Gastrocnemius medialis (tissue), 4 donors: Measurements from ENCODE around the gene SLC40A1. TPM values are rescaled to one million over a fixed set of nuclear protein-coding genes. Genes with fewer than 3 reads are reported as not detected.

Experiments
- ATAC-seq, 2 donors: fragments of 150-250 bp; one replicate each; pipeline ENCODE4 v1.9.1; 2016
- DNase-seq, 2 donors: peaks; one replicate each; pipeline ENCODE4 v3.0.0-alpha.2; 2019
- H3K27ac ChIP-seq, 4 donors: fragments of 200-600 bp; sonication (generic); 1 replicate in 1 of 4; 2 replicates in 3 of 4; pipeline ENCODE4 v1.5.1; 2016 to 2018; ENCODE audit warnings: mild to moderate bottlenecking in 2 of 4, moderate library complexity in 1 of 4
- H3K27me3 ChIP-seq, 3 donors: fragments of 200-600 bp; sonication (generic) in 2 of 3; 1 replicate in 1 of 3; 2 replicates in 2 of 3; pipeline versions ENCODE4 v1.5.1 to v1.6.0; 2016 to 2019; ENCODE audit warnings: mild to moderate bottlenecking in 1 of 3, moderate library complexity in 1 of 3
- H3K36me3 ChIP-seq, 2 donors: fragments of 200-600 bp; sonication (generic) in 1 of 2; one replicate each; pipeline ENCODE4 v1.5.1; 2017 to 2018
- H3K4me1 ChIP-seq, 2 donors: fragments of 200-600 bp; sonication (generic) in 1 of 2; one replicate each; pipeline ENCODE4 v1.5.1; 2016 to 2017; ENCODE audit warnings: mild to moderate bottlenecking in 2 of 2
- H3K4me3 ChIP-seq, 4 donors: fragments of 200-600 bp; sonication (generic) in 3 of 4; 1 replicate in 1 of 4; 2 replicates in 3 of 4; pipeline ENCODE4 v1.5.1; 2016 to 2019; ENCODE audit warnings: mild to moderate bottlenecking in 2 of 4
- H3K9me3 ChIP-seq, 3 donors: fragments of 200-600 bp; sonication (generic) in 2 of 3; 1 replicate in 1 of 3; 2 replicates in 2 of 3; pipeline ENCODE4 v1.5.1; 2016 to 2019
- POLR2A ChIP-seq, 2 donors: fragments of 450-650 bp; IDR thresholded peaks; one replicate each; pipeline ENCODE4 v1.6.1; 2017; ENCODE audit warnings: antibody characterized with exemption in 2 of 2, mild to moderate bottlenecking in 2 of 2, moderate library complexity in 2 of 2
- in situ Hi-C, 4 donors: fragments of 200-750 bp; cut with MboI; loops; one replicate each; pipeline versions ENCODE4 v1.15.0 to v1.8.0; 2017; ENCODE audit warnings: low sequenced_read_pairs in 4 of 4
- intact Hi-C: fragments of 100-400 bp; cut with DNase I; formaldehyde crosslinking; loops from one replicate; pipeline ENCODE4 v1.15.1; 2023; ENCODE audit warnings: low total_unique reads
- total RNA-seq, 4 donors: library from RNA; depleted of rRNA; stranded (reverse); fragments of >200 nt; gene quantifications; one replicate each; pipeline versions ENCODE4 v1.1.0 to v1.2.3, GENCODE V29; 2016
- TF ChIP-seq, protein P1 (sequence below), 5 experiments: fragments of 450-650 bp in 3 of 5; fragments of 200-600 bp in 2 of 5; sonication (generic) in 2 of 5; IDR thresholded peaks in 4 of 5; conservative IDR thresholded peaks in 1 of 5; 1 replicate in 4 of 5; 2 replicates in 1 of 5; pipeline ENCODE4 v1.5.1; 2016 to 2019; ENCODE audit warnings: antibody characterized with exemption in 5 of 5, mild to moderate bottlenecking in 3 of 5, moderate library complexity in 3 of 5

SLC40A1 gene
- total RNA-seq, 4 donors from 2014 or later, result 24.8 to 81.8 (median 37.4) TPM

DNA sequence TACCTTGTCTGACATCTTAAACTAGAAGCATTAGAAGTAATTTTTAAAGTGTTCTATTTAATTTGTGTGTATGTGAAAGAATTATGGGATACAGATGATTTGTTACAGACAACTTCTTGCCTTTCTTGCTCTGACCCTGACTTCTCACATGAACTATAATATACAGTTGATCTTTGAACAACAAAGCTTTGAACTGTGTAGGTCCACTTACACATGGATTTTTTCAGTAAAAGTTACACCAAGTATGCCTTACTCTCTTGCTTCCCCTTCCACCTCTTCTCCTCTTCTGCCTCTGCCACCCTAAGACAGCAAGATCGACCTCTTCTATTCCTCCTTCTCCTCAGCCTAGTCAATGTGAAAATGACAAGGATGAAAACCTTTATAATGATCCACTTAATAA, 42.2 kb downstream of the SLC40A1 start:
- H3K27ac ChIP-seq, result no peak overlapping the region
- ATAC-seq (no peak), DNase-seq (no peak)
- intact Hi-C loops, result no loop called here
- in situ Hi-C loops, result no loop called here
- no peaks in the 10 kb centered on the region for H3K27me3 ChIP-seq
- no peak for TF ChIP-seq POLR2A (IDR thresholded peaks at IDR 0.05)
- TF ChIP-seq, protein P1, sequence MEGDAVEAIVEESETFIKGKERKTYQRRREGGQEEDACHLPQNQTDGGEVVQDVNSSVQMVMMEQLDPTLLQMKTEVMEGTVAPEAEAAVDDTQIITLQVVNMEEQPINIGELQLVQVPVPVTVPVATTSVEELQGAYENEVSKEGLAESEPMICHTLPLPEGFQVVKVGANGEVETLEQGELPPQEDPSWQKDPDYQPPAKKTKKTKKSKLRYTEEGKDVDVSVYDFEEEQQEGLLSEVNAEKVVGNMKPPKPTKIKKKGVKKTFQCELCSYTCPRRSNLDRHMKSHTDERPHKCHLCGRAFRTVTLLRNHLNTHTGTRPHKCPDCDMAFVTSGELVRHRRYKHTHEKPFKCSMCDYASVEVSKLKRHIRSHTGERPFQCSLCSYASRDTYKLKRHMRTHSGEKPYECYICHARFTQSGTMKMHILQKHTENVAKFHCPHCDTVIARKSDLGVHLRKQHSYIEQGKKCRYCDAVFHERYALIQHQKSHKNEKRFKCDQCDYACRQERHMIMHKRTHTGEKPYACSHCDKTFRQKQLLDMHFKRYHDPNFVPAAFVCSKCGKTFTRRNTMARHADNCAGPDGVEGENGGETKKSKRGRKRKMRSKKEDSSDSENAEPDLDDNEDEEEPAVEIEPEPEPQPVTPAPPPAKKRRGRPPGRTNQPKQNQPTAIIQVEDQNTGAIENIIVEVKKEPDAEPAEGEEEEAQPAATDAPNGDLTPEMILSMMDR (IDR thresholded peaks at IDR 0.05 in 4 of 5, conservative IDR thresholded peaks at IDR 0.05 in 1 of 5), result no peak
- H3K9me3 ChIP-seq, result no peaks in the 10 kb centered on the region
- no peak overlapping the region for H3K4me3 ChIP-seq
- H3K36me3 ChIP-seq, result no peaks in the 10 kb centered on the region
- H3K4me1 ChIP-seq, result peaks cover 9 to 26% of the 10 kb centered on the region in 2 donors

DNA sequence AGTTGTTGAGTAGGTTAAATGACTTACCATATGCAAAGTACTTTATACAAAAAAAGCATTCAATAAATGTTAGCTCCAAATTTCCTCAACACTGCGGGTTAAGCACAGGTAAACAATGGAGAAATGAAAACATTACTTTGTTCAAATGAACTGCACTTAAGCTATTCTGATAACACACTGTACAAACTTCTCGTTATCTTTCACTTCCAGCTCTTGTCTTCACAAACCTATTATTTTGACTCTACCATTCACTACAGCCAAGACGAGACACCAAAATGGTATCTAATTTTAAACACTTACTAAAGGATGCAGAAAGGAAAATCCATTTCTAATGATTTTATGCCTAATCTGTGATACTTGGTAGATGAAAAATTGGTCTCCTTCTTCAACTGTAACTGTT, 43.8 kb downstream of the SLC40A1 start:
- no peak for DNase-seq
- H3K27ac ChIP-seq, result no peak overlapping the region
- in situ Hi-C loops, result no loop called here
- H3K9me3 ChIP-seq, result no peaks in the 10 kb centered on the region
- no peak for ATAC-seq
- intact Hi-C loops, result no loop called here
- H3K27me3 ChIP-seq, result no peaks in the 10 kb centered on the region
- H3K36me3 ChIP-seq, result no peaks in the 10 kb centered on the region
- no peak overlapping the region for H3K4me3 ChIP-seq
- H3K4me1 ChIP-seq, result peaks cover 9 to 22% of the 10 kb centered on the region in 2 donors
- TF ChIP-seq POLR2A (IDR thresholded peaks at IDR 0.05), result no peak
- TF ChIP-seq, protein P1 (IDR thresholded peaks at IDR 0.05 in 4 of 5, conservative IDR thresholded peaks at IDR 0.05 in 1 of 5), result no peak

DNA sequence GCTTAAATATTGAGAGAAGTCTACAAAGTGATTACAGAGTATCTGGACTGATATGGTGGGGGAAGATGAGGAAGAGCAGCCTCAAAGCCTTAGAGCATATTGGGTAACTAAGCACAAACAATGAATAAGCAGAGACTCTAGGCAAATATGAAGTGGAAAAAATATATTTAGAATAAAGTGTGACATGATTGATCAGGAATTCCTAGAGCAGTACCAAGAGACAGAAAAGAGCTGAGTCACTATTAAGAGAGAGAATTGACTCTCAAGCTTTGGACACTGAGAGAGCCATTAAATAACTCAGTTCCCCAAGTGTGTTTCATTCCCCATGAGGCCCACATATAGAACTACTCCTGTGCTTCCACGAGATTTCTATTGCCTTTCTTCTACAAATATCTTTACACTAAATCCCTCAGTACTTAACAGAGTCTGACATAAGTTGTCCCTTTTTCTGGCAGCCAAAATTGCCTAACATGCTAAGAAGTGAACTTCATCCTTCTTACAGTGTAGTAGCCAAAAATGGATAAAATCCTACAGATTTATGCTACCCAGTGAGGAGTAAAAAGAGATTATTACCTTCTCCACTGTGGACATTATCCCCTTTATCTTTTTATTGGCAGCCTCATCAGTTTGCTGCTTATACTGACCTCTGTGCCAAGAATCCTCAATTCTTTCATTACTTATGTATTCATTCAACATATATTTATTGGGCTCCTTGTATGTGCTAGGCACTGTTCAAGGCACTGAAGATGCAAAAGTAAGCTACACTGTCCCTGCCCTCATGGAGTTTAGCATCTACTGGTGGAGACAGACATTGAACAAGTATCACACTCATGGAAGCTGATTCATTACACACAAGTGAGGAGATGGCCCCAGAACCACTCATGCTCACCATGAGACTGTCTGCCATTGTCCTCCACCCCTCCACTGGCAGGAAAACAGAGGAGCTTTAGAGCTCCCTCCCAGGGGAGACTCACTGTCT, 45.4 kb downstream of the SLC40A1 start:
- in situ Hi-C loops (no loop called here), intact Hi-C loops (no loop called here)
- no peak for DNase-seq
- H3K36me3 ChIP-seq, result no peaks in the 10 kb centered on the region
- peaks cover 0 to 10% of the 10 kb centered on the region in 2 donors for H3K4me1 ChIP-seq
- TF ChIP-seq, protein P1 (IDR thresholded peaks at IDR 0.05 in 4 of 5, conservative IDR thresholded peaks at IDR 0.05 in 1 of 5), result no peak
- no peak for TF ChIP-seq POLR2A (IDR thresholded peaks at IDR 0.05)
- H3K9me3 ChIP-seq, result no peaks in the 10 kb centered on the region
- peak overlapping the region in 1 of 4 donors; percentile 10 for H3K27ac ChIP-seq
- peak in 1 of 2 donors; percentile 14 for ATAC-seq
- no peaks in the 10 kb centered on the region for H3K27me3 ChIP-seq
- H3K4me3 ChIP-seq, result no peak overlapping the region

DNA sequence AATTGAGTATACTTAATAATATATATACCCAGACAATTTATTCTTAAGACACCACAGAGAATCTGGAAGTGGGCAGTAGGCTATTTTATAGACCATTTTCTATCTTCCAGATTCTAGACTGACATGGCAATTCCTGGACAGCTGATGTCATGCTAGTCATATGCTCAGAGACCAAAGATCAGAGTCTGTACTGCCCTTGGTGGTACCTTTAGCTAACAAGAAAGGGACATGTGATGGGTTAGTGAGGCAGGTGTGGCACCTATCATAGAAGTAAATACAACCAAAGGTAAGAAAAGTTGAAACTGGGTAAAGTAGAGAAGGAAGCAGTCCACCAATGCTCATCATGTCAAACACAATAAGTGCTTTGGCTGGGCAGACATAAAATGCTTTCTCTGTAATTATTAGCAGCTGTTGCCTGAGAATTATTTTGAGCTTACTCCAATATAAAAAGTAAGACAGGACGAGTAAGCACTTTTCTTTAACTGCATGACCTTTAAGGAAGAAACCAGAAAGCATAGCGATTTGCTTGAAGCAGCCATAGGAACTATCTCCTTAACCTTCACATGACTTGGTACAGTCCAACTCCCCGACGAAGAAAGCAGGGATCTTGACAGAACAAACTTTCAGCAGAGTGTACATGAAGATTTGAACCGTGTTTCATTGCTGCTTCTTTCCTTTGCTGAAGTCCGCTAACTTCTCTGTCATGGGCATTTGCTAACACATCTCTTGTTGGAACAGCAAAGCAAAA, 47.1 kb downstream of the SLC40A1 start:
- TF ChIP-seq, protein P1 (IDR thresholded peaks at IDR 0.05 in 4 of 5, conservative IDR thresholded peaks at IDR 0.05 in 1 of 5), result no peak
- TF ChIP-seq POLR2A (IDR thresholded peaks at IDR 0.05), result no peak
- in situ Hi-C loops, result no loop called here
- Histone ChIP-seq H3K4me1 (peaks cover 4 to 17% of the 10 kb centered on the region in 2 donors), H3K27ac (no peak overlapping the region), H3K27me3 (no peaks in the 10 kb centered on the region), H3K9me3 (no peaks in the 10 kb centered on the region), H3K36me3 (no peaks in the 10 kb centered on the region), H3K4me3 (no peak overlapping the region)
- intact Hi-C loops, result no loop called here
- ATAC-seq (no peak), DNase-seq (no peak)
